Breast epithelium (tissue), 3 donors: Measurements from ENCODE around the gene CTDSP2.

Source experiments
- CTCF ChIP-seq, 3 donors: fragments of 450-650 bp; IDR thresholded peaks; one replicate each; pipeline ENCODE4 v1.5.1; 2016 to 2017; ENCODE audit warnings: antibody characterized with exemption in 3 of 3, mild to moderate bottlenecking in 3 of 3, moderate library complexity in 3 of 3
- POLR2A ChIP-seq: fragments of 450-650 bp; IDR thresholded peaks from one replicate; pipeline ENCODE4 v1.6.1; 2016; ENCODE audit warnings: antibody characterized with exemption, mild to moderate bottlenecking, moderate library complexity
- POLR2AphosphoS5 ChIP-seq, 3 donors: sonication (generic); formaldehyde crosslinking; IDR thresholded peaks; one replicate each; pipeline ENCODE4 v1.6.1; 2017; ENCODE audit warnings: antibody characterized with exemption in 3 of 3

GRCh38 chr12:57836442-57837375 is 9.8 kb downstream of the CTDSP2 start:
- TF ChIP-seq CTCF (IDR thresholded peaks at IDR 0.05) (no peak), POLR2A (no peak), POLR2AphosphoS5 (IDR thresholded peaks at IDR 0.05) (no peak)
